ENCODE results near the gene PLA2R1.

Gene PLA2R1

GRCh38 chr2:160104115-160104514 lies 41.7 kb upstream of the PLA2R1 start:
- no peak for TF ChIP-seq CTCF (IDR thresholded peaks at IDR 0.05; ENCODE audit: low read depth, low read length, missing control alignments)
- no peak for DNase-seq (ENCODE audit: low read depth)
- no peak overlapping the region for H3K4me3 ChIP-seq (ENCODE audit: low read depth, low read length)

- no peak for DNase-seq (ENCODE audit: low read depth)
- TF ChIP-seq CTCF (IDR thresholded peaks at IDR 0.05; ENCODE audit: low read depth, low read length, missing control alignments) = no peak
These were observed 34.9 kb upstream of the PLA2R1 start for GRCh38 chr2:160097326-160097725.

GRCh38 chr2:160096409-160096808 lies 34.0 kb upstream of the PLA2R1 start:
- no peak overlapping the region for H3K4me3 ChIP-seq (ENCODE audit: low read depth, low read length)
- peak; percentile 10 for DNase-seq (ENCODE audit: low read depth)
- no peak for TF ChIP-seq CTCF (IDR thresholded peaks at IDR 0.05; ENCODE audit: low read depth, low read length, missing control alignments)

More at GRCh38 chr2:160097326-160097725, 34.9 kb upstream of the PLA2R1 start:
- no peak overlapping the region for H3K4me3 ChIP-seq (ENCODE audit: low read depth, low read length)

GRCh38 chr2:160092445-160092844 lies 30.0 kb upstream of the PLA2R1 start:
- no peak for DNase-seq (ENCODE audit: low read depth)
- TF ChIP-seq CTCF (IDR thresholded peaks at IDR 0.05; ENCODE audit: low read depth, low read length, missing control alignments) = no peak
- H3K4me3 ChIP-seq (ENCODE audit: low read depth, low read length) = no peak overlapping the region

- no peak overlapping the region for H3K4me3 ChIP-seq (ENCODE audit: low read depth, low read length)
- TF ChIP-seq CTCF (IDR thresholded peaks at IDR 0.05; ENCODE audit: low read depth, low read length, missing control alignments) = no peak
- DNase-seq (ENCODE audit: low read depth) = no peak
These were observed 29.0 kb upstream of the PLA2R1 start for GRCh38 chr2:160091381-160091780.

- H3K4me3 ChIP-seq (ENCODE audit: low read depth, low read length) = no peak overlapping the region
- peak; percentile 45 for TF ChIP-seq CTCF (IDR thresholded peaks at IDR 0.05; ENCODE audit: low read depth, low read length, missing control alignments)
- peak; percentile 5 for DNase-seq (ENCODE audit: low read depth)
These were observed 25.7 kb upstream of the PLA2R1 start for GRCh38 chr2:160087854-160088745.

GRCh38 chr2:160085662-160086061 lies 23.2 kb upstream of the PLA2R1 start:
- H3K4me3 ChIP-seq (ENCODE audit: low read depth, low read length) = no peak overlapping the region
- peak; percentile 26 for TF ChIP-seq CTCF (IDR thresholded peaks at IDR 0.05; ENCODE audit: low read depth, low read length, missing control alignments)
- DNase-seq (ENCODE audit: low read depth) = no peak
